Measurements from ENCODE around the gene ATP5F1C.
"Not testable (repeated sequence)": the region's sequence is repeated elsewhere in the genome, so short reads cannot be mapped to it uniquely, and the experiment has no call there.

Gene ATP5F1C

DNA sequence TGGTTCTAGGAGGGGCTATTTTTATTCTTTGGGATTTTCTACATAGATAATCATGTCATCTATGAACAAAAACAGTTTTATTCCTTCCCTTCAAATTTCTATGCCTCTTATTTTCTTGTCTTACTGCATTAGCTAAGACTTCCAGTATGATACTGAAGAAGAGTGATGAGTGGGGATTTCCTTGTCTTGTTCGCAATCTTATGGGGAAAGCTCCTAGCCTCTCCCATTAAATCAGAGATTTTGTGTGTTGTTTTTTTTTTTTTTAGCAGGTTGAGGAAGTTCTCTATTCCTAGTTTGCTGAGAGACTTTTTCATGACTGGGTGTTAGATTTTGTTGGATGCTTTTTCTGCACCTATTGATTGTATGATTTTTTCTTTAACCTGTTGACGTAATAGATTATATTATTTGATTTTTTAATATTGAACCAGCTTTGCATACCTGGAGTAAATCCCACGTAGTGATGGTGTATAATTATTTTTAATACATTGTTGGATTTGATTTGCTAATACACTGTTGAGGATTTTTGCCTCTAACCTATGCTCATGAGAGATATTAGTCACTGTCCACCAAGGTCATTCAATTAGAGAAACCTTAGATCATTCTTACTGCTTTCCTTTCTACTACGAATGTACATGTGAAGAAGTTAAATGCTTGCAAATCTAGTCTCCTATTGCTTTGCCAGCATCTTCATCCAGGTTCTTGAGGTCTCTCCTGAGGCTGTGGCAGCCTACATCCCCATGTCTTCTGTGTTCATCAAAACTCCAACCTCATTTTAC, 6.5 kb downstream of the ATP5F1C start:
- DNase-seq (ENCODE audit: low read depth) = no peak

- DNase-seq (ENCODE audit: low read depth) = no peak
Measured at GRCh38 chr10:7795605-7796004, 7.6 kb downstream of the ATP5F1C start.

DNA sequence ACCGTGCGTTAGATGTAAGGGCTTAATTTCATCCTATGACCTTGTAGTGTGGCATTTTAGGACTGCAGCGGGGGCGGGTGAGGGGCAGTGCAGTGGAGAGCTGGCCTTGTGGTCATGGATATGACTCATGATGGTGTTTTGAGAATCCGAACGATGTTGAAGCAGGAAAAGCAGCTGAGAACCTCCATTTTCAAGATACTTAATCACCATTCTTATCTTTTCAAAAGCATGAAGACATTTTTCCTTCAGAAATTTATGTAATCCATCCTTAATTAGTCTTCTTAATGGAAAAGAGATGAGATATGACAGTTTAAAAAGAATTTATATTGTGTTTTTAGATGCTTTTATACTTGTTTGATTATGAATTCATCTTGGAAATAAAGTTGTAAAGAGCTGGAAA, 9.6 kb downstream of the ATP5F1C start:
- DNase-seq (ENCODE audit: low read depth) = no peak

DNA sequence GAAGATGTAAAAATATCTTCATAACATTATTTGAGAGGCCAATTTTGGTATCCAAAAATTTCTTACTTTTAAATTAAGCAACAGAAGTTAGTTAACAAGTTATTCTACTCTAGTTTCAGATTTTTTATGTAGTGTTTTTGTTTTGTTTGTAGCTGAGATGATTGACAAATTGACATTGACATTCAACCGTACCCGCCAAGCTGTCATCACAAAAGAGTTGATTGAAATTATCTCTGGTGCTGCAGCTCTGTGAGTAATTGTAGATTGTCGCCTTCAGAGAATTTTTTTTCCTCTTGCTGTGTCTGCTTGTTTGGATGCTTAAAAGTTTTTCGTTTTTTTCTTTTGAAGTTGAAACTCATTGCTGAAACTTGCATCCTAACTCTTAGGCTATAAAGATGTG, 14.6 kb downstream of the ATP5F1C start:
- DNase-seq (ENCODE audit: low read depth) = no peak

- no peak for DNase-seq (ENCODE audit: low read depth)
Measured at GRCh38 chr10:7804216-7804615, 16.2 kb downstream of the ATP5F1C start.

- no peak for DNase-seq (ENCODE audit: low read depth)
Measured at GRCh38 chr10:7804741-7805140, 16.8 kb downstream of the ATP5F1C start.

- DNase-seq (ENCODE audit: low read depth) = no peak
Measured at GRCh38 chr10:7808686-7809267, 20.8 kb downstream of the ATP5F1C start.

DNA sequence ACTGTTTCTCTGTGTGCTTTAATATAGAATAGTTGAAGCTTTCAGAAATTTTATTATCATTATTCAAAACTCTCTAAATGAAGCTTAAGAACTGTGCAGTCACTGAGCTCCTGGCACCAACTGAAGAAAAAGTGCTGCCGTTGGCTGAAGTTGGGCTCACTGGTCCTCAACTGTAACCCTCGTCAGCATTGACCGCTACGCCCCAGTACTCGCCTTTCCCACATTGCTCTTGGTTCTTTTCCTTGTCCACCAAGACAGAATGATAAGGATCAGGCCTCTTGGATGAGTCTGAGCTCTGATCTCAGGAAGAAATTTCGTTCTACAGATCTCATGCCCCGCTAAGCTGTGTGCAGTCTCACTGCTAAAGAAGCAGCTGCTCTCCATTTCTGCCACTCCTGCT, 22.5 kb downstream of the ATP5F1C start:
- no peak for DNase-seq (ENCODE audit: low read depth)

DNA sequence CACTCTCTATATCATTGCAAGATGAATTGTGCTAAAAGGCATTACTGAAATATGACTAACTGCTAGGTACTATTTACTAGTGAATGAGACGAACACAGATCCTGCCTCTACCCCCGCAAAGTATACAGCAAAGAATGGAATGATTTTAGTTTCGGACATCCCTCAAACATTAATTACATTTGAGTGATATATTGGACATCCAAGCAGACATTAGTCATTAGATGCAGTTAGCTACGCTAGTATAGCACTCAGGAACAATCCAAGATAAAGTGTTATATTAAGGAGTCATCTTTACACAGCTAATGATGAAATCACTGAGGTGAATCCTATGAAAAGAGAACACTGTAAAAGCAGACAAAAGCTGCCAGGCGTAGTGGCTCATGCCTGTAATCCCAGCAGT, 23.0 kb downstream of the ATP5F1C start:
- DNase-seq (ENCODE audit: low read depth) = no peak

DNA sequence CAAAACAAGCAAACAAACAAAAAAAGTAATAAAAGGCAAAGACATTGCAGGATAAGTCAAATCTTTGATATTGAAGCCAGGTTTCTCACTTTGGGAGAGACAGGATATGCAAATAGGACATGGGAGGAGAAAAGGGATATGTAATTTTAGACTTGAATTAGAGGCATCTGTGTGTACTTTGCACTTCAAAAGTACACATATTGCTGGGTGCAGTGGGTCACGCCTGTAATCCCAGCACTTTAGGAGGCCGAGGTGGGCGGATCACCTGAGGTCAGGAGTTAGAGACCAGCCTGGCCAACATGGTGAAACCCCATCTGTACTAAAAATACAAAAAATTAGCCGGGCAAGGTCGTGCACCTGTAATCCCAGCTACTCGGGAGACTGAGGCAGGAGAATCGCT, 23.8 kb downstream of the ATP5F1C start:
- not testable (repeated sequence) for DNase-seq (ENCODE audit: low read depth)

DNA sequence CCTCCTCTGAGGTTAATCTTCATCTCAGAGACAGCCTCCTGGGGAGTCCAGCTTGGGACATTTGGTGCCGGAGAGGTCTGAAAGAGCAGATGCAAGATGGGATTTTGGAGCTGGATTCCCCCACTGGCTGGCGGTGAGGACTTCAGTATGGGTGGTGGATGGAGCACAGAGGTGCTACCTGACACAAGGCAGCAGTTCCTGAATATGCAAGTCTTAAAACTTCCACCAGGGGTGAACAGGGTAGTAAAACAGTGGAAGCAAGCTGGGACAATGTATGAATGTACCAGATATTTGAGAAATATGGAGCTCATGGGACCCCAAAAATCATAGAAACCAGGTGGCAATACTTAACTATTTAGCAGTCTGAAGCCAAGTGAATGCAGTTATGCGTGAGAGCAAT, 25.5 kb downstream of the ATP5F1C start:
- no peak for DNase-seq (ENCODE audit: low read depth)

- no peak for DNase-seq (ENCODE audit: low read depth)
Measured at GRCh38 chr10:7817576-7817975, 29.6 kb downstream of the ATP5F1C start.

GRCh38 chr10:7817984-7818294, 30.0 kb downstream of the ATP5F1C start:
- no peak for DNase-seq (ENCODE audit: low read depth)

DNA sequence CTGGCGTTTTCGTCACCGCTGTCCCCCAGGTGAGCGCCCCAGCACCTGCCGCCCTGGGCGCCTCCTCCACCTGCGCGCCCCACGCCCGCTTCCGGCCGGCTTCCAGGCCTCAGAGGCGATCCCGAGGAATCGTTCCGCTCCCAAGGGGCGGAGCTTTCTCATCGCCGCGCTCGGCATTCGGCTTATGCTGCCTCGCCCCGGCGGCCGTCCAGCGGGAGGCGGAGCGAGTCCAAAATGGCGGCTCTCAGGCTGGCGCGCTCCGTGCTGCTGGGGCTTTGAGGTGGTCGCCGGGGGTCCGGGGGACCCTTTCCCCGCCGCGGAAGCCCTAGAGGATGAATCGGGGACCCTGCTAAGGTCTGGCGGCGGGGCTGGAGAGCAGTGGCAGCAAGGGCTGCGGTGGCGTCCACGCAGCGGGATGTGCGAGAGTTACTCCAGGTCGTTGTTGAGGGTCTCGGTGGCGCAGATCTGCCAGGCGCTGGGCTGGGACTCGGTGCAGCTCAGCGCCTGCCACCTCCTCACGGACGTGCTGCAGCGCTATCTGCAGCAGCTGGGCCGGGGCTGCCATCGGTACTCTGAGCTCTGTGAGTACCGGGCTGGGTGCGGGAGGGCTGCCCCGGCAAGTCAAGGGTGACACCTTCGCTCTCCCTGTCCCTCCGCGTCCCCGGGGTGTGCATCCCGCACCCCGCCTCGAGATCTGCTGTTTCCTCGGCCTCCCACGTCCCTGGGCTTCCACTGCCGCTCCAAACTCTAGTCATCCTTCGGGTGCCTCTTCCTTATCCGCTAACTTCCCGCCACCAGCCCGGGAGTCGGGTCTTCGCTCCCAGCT, 30.5 kb downstream of the ATP5F1C start, which contains the start of gene TAF3:
TSS of gene TAF3 (plus strand) at position 211 of the 826 bp plus-strand sequence. CDS start at position 416, 205 bp downstream.
- DNase-seq (ENCODE audit: low read depth) = peak; percentile 86

DNA sequence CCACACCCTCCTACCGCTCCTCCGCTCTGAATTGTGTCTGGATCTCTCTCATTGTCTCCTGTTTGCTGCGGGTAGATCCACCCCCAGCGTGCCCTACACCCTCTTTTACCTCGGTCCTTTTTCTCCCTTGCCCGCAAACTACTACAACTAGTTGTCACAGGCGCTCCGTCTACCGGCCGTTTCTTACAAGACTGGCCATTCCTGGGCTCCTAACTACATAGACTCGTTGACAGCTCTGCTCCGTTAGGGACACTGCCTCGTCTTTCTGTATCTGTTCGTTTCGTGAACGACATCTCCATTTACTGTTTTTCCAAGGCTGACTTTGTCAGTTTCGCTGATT, 31.1 kb downstream of the ATP5F1C start:
- no peak for DNase-seq (ENCODE audit: low read depth)

GRCh38 chr10:7824251-7824650, 36.3 kb downstream of the ATP5F1C start:
- no peak for DNase-seq (ENCODE audit: low read depth)

GRCh38 chr10:7826971-7827370, 39.0 kb downstream of the ATP5F1C start:
- DNase-seq (ENCODE audit: low read depth) = no peak

DNA sequence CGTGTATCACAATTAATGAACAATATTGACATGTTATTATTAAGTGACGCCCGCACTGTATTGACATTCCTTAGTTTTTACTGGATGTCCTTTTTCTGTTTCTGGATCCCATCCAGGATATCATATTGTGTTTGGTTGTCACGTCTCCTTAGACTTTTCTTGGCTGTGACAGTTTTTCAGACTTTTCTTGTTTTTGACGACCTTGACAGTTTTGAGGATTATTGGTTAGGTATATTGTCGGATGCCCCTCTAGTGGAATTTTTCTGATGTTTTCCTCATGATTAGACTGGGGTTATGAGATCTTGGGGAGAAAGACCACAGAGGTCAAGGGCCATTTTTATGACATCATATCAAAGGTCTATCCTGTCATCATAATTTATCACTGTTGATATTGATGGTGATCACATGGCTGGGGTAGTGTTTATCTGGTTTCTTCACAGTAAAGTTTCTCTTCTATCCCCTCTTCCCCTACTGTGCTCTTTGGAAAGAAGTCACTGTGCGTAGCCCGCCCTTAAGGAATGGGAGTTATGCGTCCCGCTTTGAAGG, 41.4 kb downstream of the ATP5F1C start:
- DNase-seq (ENCODE audit: low read depth) = no peak

DNA sequence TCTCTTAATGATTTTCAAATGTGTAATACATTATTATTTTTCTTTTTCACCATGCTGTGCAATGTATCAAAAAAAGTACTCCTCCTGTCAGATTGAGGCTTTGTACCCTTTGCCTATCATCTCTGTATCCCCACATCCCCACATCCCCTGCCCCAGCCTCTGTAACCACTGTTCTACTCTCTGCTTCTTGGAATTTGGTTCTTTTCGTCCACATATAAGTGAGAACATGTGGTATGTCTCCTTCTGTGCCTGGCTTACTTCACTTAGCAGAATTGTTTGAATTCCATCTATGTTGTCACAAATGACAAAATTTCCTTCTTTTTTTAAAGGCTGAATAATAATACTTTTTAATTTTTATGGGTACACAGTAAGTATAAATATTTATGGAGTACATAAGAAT, 44.1 kb downstream of the ATP5F1C start:
- DNase-seq (ENCODE audit: low read depth) = no peak

- DNase-seq (ENCODE audit: low read depth) = no peak
Measured at GRCh38 chr10:7833210-7833609, 45.2 kb downstream of the ATP5F1C start.

DNA sequence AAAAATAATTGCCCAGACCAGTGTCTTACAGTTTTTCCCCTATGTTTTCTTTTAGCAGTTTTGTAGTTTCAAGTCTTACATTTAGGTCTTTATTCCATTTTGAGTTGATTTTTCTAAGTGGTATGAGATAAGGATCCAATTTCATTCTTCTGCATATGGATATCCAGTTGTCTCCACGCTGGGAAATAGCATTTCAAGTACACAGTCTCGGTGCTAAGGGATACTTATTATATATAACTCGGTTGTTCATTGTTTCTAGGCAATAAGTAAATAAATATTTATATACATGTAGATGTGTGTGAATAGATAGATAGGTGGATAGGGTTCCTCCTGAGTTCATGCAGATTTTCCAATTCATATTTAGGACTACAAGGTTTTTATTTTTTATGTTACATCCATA, 46.3 kb downstream of the ATP5F1C start:
- no peak for DNase-seq (ENCODE audit: low read depth)

GRCh38 chr10:7836571-7836970, 48.6 kb downstream of the ATP5F1C start:
- no peak for DNase-seq (ENCODE audit: low read depth)

- DNase-seq (ENCODE audit: low read depth) = no peak
Measured at GRCh38 chr10:7846591-7846990, 58.6 kb downstream of the ATP5F1C start.

Data from stimulated activated CD8-positive, alpha-beta memory T cell treated with anti-CD3 and anti-CD28 coated beads, Interleukin-12 subunit alpha, Interleukin-12 subunit beta, amount 100 ng/mL, for 1 hour (primary cell).